ENCODE data around the gene VGF.

VGF gene

GRCh38 chr7:101164071-101164840 is 1.1 kb downstream of the VGF start:
- peak; percentile 47 for DNase-seq

DNA sequence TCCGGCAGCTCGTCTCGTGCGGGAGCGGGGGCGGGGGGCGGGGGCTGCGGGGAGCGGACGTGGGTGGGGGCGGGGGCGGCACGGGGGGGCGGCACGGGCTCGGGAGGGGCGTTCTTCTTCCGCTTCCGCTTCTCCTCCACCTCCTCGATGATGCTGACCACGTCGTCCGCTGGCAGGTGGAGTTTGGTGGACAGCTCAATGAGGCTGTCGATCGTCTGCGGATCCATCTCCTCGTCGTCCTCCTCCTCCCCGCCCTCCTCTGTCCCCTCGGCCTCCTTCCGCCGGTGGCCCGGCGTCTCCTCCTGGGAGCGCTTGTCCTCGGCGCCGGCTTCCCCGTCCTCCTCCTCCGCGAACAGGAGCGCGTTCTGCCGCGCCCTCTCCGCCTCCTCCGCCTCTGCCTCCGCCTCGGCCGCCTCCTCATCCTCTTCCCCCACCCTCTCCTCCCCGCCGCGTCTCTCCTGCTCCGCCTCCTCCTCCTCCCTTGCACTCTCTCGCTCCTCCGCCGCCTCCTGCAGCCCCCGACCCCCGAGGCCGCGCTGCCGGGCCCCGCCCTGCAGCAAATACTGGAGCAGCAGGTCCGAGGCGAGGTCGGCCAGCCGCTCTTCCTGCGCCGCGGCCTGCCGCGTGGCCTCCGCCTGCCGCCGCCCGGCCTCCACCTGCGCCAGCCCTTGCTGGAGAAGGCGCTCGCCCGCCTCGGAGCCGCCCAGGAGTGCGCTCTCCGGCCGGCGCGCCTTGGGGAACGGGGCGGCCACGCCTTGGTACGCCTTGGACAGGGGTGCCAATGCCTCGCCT is 1.9 kb downstream of the VGF start:
- peak; percentile 38 for DNase-seq

GRCh38 chr7:101162551-101163278 is 2.7 kb downstream of the VGF start:
- DNase-seq: peak; percentile 68

DNA sequence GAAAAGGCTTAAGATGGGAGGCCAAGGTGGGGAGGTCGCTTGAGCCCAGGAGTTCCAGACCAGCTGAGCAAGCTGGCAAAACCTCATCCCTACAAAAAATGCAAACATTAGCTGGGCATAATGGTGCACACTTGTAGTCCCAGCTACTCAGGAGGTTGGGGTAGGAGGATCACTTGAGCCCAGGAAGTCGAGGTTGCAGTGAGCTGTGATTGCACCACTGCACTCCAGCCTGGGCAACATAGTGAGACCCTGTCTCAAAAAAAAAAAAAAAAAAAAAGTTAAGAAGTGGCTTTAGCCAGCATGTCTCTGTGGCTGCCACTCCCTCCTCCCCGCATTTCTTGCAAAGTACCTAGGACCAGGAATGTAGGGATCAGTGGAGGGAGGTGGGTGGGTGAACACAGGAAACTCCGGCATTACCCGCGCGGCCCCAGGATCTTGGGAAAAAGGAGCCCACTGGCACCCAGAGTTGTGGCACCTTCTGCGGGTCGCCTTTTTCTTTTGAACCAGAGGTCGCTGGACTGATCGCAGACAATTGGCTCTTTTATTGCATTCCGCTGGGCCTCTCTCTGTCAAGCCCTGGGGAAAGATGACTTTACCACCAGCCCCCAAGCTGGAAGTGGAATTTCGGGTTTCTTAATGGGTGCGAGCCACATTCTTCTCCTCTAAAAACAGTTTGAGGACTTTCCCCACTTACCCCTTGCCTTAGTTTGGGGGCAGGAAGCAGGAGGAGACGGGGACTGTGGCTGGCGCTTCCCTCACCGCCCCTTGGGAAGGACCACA is 3.5 kb downstream of the VGF start:
- DNase-seq: no peak

DNA sequence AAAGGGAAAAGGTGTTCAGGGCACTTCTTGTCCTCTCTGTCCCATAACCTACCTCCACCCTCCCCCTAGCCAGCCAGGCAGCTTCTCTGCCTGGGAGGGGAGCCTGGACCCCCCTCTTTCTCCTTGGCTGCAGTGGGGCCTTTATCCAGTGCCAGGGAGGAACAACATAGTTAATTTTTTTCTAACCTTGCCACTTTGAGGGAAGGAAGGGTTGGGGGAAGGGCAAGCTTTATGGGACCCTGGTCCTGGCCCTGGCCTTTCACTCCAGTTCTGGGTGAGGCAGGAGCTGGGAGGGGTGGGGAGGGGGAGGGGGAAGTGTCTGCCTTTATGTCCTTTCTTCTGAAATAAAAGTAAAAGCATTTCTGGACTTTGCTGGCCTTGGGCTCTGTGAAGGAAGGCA is 4.5 kb downstream of the VGF start:
- DNase-seq: no peak

GRCh38 chr7:101159696-101160674 is 5.4 kb downstream of the VGF start:
- DNase-seq: peak; percentile 55

DNA sequence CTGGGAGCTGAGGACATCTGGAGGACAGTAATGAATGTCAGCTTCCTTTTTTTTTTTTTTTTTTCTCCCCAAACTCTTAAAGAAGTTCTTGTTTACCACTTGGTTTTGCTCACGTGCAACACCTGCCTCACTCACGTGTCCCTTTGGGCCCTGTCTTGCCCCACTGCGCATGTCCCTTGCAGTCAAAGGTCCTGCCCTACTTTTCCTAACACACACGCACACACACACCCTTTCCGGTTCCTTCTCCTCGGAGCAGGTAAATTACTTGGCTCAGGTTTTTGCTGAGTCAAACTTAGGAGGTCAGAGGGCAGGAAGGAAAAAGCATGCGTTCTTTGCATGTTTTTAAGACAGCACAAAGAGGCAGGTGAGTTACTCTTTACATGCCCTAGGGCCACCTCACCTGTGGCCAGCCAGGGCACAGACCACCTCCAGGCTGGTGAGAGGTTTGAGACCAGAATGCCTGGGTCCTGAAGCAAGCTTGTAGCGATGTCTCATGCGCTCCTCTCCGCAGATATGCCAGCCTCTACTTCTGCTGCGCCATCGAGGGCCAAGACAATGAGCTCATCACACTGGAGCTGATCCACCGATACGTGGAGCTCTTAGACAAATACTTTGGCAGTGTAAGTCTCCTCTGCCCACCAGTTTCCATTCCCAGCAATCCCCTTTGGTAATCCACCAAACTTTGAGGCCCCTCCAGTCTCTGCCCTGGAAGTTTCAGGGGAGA is 8.3 kb downstream of the VGF start:
- no peak for DNase-seq

- DNase-seq: no peak
Measured at GRCh38 chr7:101156277-101156676, 9.1 kb downstream of the VGF start.

- DNase-seq: no peak
Measured at GRCh38 chr7:101155303-101155702, 10.1 kb downstream of the VGF start.

- no peak for DNase-seq
Measured at GRCh38 chr7:101154693-101155102, 10.7 kb downstream of the VGF start.

GRCh38 chr7:101153969-101154692 is 11.2 kb downstream of the VGF start, which contains the start of gene AP1S1:
Gene AP1S1, plus strand, starts transcription at chr7:101154476. Its CDS starts 39 bp downstream, at chr7:101154515.
- peak; percentile 92 for DNase-seq

DNA sequence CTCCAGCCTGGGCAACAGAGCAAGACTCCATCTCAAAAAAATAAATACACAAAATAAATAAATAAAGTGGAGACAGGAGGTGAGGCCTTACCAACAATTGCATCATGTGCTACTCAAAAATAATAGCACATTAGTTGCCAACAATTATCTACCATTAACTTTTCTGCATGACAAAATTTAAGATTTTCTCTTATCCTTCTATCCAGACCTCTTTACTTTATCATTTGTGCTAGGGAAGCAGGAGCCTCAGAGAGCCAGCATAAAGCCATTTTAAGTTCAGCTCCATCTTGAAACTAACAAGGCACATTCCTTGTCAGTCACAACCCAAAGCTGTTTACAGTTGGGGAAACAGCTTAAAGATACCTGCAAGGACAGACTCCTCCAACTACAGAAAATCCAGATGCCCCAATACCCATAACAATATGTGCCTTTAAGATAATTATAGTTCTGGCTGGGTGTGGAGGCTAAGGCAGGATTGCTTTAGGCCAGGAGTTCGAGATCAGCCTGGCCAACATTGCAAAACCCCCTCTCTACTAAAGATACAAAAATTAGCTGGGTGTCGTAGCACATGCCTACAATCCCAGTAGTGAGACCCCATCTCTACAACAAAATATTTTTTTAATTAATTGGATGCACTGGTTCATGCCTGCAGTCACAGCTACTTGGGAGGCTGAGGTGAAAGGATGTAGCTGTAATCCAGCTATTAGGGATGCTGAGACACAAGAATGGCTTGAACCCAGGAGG is 13.3 kb downstream of the VGF start:
- DNase-seq: no peak

DNA sequence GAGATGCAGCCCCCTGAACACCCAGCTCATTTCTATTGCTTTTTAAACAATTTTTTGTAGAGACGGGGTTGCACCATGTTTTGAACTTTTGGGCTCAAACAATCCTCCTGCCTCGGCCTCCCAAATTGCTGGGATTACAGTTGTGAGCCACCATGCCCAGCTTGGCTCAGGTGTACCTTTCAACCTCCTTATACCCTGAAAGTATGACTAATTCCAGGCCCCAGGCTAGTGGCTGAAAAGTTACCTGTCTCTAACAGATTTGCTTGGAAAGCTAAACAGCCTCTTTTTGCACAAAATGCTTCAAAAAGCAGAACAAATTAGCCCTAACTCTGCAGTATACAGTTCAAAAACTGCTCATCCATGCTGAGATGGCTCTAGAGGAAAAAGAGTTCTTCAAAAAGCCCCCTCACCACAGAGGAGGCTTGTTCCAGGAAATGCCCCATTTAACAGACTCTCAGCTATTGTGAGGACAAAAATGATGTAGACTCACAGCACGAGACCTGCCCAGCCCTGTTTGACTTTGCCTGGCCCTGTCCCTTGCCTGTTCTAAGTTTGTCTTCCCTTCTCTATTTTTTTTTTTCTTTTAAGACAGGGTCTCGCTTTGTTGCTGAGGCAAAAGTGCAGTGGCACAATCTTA is 24.5 kb downstream of the VGF start:
- DNase-seq: no peak

DNA sequence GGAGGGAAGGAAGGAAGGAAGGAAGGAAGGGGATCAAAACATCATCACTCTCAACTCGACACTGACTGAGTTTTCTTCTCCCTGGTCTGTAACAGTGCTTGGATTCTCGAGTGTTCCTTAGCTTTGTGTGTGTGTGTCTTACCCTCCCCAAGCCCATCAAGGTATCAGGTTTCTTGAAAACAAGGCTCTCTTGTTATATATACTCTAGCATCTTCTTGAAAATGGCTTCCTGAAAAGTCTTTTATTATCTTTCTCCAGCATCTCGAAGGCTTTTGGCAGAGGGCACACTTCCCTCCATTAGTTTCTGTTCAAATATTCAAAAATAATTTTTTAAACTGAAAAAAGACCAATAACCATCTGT is 25.1 kb downstream of the VGF start:
- DNase-seq: peak; percentile 31

- DNase-seq: peak; percentile 98
Measured at GRCh38 chr7:101138213-101138870, 27.0 kb downstream of the VGF start.

GRCh38 chr7:101137651-101138212 is 27.6 kb downstream of the VGF start:
- peak; percentile 18 for DNase-seq

GRCh38 chr7:101134399-101134980 is 30.9 kb downstream of the VGF start:
- DNase-seq: peak; percentile 56

Measured in EL (cell line).